Mucosa of descending colon (tissue), 3 donors: ENCODE results near the gene ADGRG4. TPM values are rescaled to one million over a fixed set of nuclear protein-coding genes. Genes with fewer than 3 reads are reported as not detected.
A peak's percentile ranks its signal among the peaks of the same experiment; 100 is the strongest.

Experiments used
- ATAC-seq: fragments of 200-7000 bp; cut with Tn5 transposase; one replicate; pipeline ENCODE4 v1.9.1; 2020; ENCODE audit warnings: mild to moderate bottlenecking, moderate library complexity
- DNase-seq, 3 donors: peaks; one replicate each; pipeline ENCODE4 v3.0.0-alpha.2; 2020
- H3K36me3 ChIP-seq: fragments of 200-600 bp; one replicate; pipeline ENCODE4 v1.8.0; 2021; ENCODE audit warnings: low read depth, mild to moderate bottlenecking
- H3K4me1 ChIP-seq: fragments of 200-600 bp; one replicate; pipeline ENCODE4 v1.8.0; 2021; ENCODE audit warnings: low read depth, mild to moderate bottlenecking
- H3K4me3 ChIP-seq: fragments of 200-600 bp; one replicate; pipeline ENCODE4 v1.8.0; 2021; ENCODE audit warnings: mild to moderate bottlenecking
- H3K9me3 ChIP-seq: fragments of 200-600 bp; one replicate; pipeline ENCODE4 v1.8.0; 2021; ENCODE audit warnings: mild to moderate bottlenecking
- CTCF ChIP-seq: fragments of 200-600 bp; IDR thresholded peaks from one replicate; pipeline ENCODE4 v1.8.0; 2022; ENCODE audit warnings: antibody characterized with exemption, mild to moderate bottlenecking
- intact Hi-C, 2 donors: fragments of 100-400 bp; cut with DNase I in 1 of 2; cut with micrococcal nuclease in 1 of 2; formaldehyde crosslinking; loops; one replicate each; pipeline versions ENCODE4 v1.11.0 to v1.11.1; 2022; cut with DNase I, micrococcal nuclease
- total RNA-seq, 3 donors: library from RNA; stranded (reverse); fragmentation: NEBNext Ultra II Directional in 2 of 3; extraction: Animal tissue kit (Norgen Biotek cat#: 25700) in 2 of 3; gene quantifications; one replicate each; pipeline versions ENCODE4 v1.2.1 to v1.2.4, GENCODE V29; 2021 to 2023
- donor health status: DM: no; HTN: no; CAD: no; lungs with moderate emphysema.
- donor health status: DM: no; HTN: no; CAD: no.
- donor health status: DM: no; HTN: yes; CAD: no.

The ADGRG4 gene
- total RNA-seq, 3 donors from 2014 or later: 0.03 TPM; not detected in 1

DNA sequence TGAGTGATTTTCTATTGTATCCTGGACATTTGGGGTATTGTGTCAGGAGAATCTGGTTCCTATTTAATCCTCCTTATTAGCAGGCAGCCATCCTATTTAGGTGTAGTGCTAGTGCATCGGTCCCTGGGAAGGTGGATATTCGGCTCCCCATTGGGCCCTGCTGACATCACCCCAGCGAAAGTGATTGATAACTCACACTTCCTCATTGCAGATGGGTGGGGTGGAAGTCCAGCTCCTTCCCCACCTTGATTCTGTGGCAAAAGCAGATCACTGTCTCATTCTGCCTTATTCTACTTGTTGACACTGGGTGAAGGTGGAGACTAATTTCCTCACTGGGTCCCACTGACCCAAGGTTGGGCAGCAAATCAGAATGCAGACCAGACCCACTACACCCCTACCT lies 163.8 kb downstream of the ADGRG4 start:
- DNase-seq (no peak), ATAC-seq (peak; percentile 45)
- no peaks in the 10 kb centered on the region for H3K36me3 ChIP-seq
- H3K4me1 ChIP-seq: no peaks in the 10 kb centered on the region
- TF ChIP-seq CTCF: no peak
- H3K9me3 ChIP-seq: no peaks in the 10 kb centered on the region
- no peak overlapping the region for H3K4me3 ChIP-seq
- intact Hi-C loops: no loop called here

Other genes with a start within 250 kb of the ADGRG4 start
- 100 to 1,000 TPM in 1 of 3 donors, 10 to 100 TPM in 2; 36.8 to 472 (median 53.2) TPM for gene FHL1, start 153.4 kb upstream of the ADGRG4 start, total RNA-seq
- 10 to 100 TPM in 1 of 3 donors, 1 to 10 TPM in 2; 2.8 to 11.1 (median 4.4) TPM for gene MAP7D3, start 49.6 kb upstream of the ADGRG4 start, total RNA-seq
- not detected for gene BRS3, start 187.0 kb downstream of the ADGRG4 start, total RNA-seq
- 10 to 100 TPM; 28.1 to 35.8 (median 29.2) TPM for gene HTATSF1, start 196.6 kb downstream of the ADGRG4 start, total RNA-seq
- not detected for gene VGLL1, start 231.3 kb downstream of the ADGRG4 start, total RNA-seq